HCT116 (cell line): ENCODE results near the gene PRM2. TPM values are rescaled to one million over a fixed set of nuclear protein-coding genes. Genes with fewer than 3 reads are reported as not detected.

Experiments used
- ATAC-seq: fragments of 200-7000 bp; cut with Tn5 transposase; 2 replicates; pipeline ENCODE4 v1.9.1; 2020; ENCODE audit warnings: mild to moderate bottlenecking, moderate library complexity
- BruUV-seq: library from RNA; stranded (reverse); fragments of 400-500 nt; replicated peaks from 2 replicates; lab custom pipeline; 2021; lab: Mats Ljungman, UMichigan
- CTCF ChIA-PET: fragments of 300-600 bp; sonication (Branson Sonifier 250); formaldehyde crosslinking; loops from one replicate; lab custom pipeline; 2021; ENCODE audit warnings: antibody characterized with exemption; lab: Charles Lee
- POLR2A ChIA-PET: fragments of 300-600, 350-600 bp; sonication (Branson Sonifier 250); formaldehyde crosslinking; loops from one replicate; lab custom pipeline; 2021; ENCODE audit warnings: antibody characterized with exemption; lab: Charles Lee
- RAD21 ChIA-PET, 2 experiments: fragments of 300-600 bp; sonication (Branson Sonifier 250); formaldehyde crosslinking; loops; one replicate each; lab custom pipeline; 2023; ENCODE audit warnings: low total read pairs in 2 of 2; ENCODE audit not compliant: uncharacterized antibody in 2 of 2, unreplicated experiment in 2 of 2, low non-redundant PET in 1 of 2; lab: Charles Lee
- DNase-seq: peaks from one replicate; pipeline ENCODE4 v3.0.0-alpha.2; 2010; ENCODE audit warnings: low read depth, low spot score
- H2AFZ ChIP-seq: fragments of 200-600 bp; shearing (Covaris generic), sonication (generic); 2 replicates; pipeline ENCODE4 v1.6.1; 2017; ENCODE audit warnings: low read depth, mixed run types, mixed read lengths, antibody characterized with exemption, low read length; ENCODE audit not compliant: poor library complexity, severe bottlenecking
- H3K27ac ChIP-seq: 2 replicates; pipeline ENCODE4 v1.5.1; 2012; ENCODE audit warnings: low read depth, low read length
- H3K27me3 ChIP-seq: fragments of 200-600 bp; sonication (generic); 2 replicates; pipeline ENCODE4 v1.6.1; 2016; ENCODE audit warnings: mixed run types, low read length, mixed read lengths; ENCODE audit not compliant: insufficient read depth
- H3K36me3 ChIP-seq, 2 experiments: fragments of 200-500 bp in 1 of 2; fragments of 200-600 bp in 1 of 2; sonication (Bioruptor generic) in 1 of 2; sonication (generic) in 1 of 2; 2 replicates each; pipeline versions ENCODE4 v1.5.1 to v1.6.1; 2014 to 2016; ENCODE audit warnings: low read length in 2 of 2, inconsistent platforms in 1 of 2, mixed read lengths in 1 of 2, mixed run types in 1 of 2; ENCODE audit not compliant: insufficient read depth in 2 of 2, control insufficient read depth in 1 of 2
- H3K4me1 ChIP-seq, 2 experiments: fragments of 200-600 bp in 1 of 2; sonication (generic) in 1 of 2; 2 replicates each; pipeline versions ENCODE4 v1.5.1 to v1.6.1; 2012 to 2017; ENCODE audit warnings: low read length in 2 of 2, inconsistent platforms in 1 of 2, mild to moderate bottlenecking in 1 of 2, mixed read lengths in 1 of 2, mixed run types in 1 of 2, moderate library complexity in 1 of 2; ENCODE audit not compliant: insufficient read depth in 2 of 2, control insufficient read depth in 1 of 2
- H3K4me2 ChIP-seq: fragments of 200-600 bp; sonication (generic); 2 replicates; pipeline ENCODE4 v1.6.1; 2017; ENCODE audit warnings: mixed run types, low read length, mixed read lengths
- H3K4me3 ChIP-seq, 2 experiments: fragments of 200-600 bp in 1 of 2; sonication (generic) in 1 of 2; replicated peaks in 1 of 2; 2 replicates each; pipeline ENCODE4 v1.5.1; 2011 to 2016; ENCODE audit warnings: low read length in 2 of 2, control low read depth in 1 of 2, low read depth in 1 of 2, mild to moderate bottlenecking in 1 of 2, mixed read lengths in 1 of 2, mixed run types in 1 of 2
- H3K79me2 ChIP-seq: fragments of 200-600 bp; sonication (generic); 2 replicates; pipeline ENCODE4 v1.6.1; 2017; ENCODE audit warnings: mild to moderate bottlenecking, mixed run types, low read length, moderate library complexity, mixed read lengths; ENCODE audit not compliant: insufficient read depth
- H3K9ac ChIP-seq: fragments of 200-600 bp; sonication (generic); 2 replicates; pipeline ENCODE4 v1.6.1; 2016; ENCODE audit warnings: low read length, mixed read lengths
- H3K9me2 ChIP-seq: fragments of 200-600 bp; sonication (generic), shearing (Covaris generic); 2 replicates; pipeline ENCODE4 v1.6.1; 2017; ENCODE audit warnings: mixed run types, mild to moderate bottlenecking, moderate library complexity; ENCODE audit not compliant: insufficient read depth
- H3K9me3 ChIP-seq, 2 experiments: fragments of 200-500 bp in 1 of 2; fragments of 200-600 bp in 1 of 2; sonication (Bioruptor generic) in 1 of 2; sonication (generic) in 1 of 2; 2 replicates each; pipeline ENCODE4 v1.6.1; 2014 to 2017; ENCODE audit warnings: low read length in 2 of 2, mixed read lengths in 2 of 2, inconsistent platforms in 1 of 2, low read depth in 1 of 2, mild to moderate bottlenecking in 1 of 2, mixed run types in 1 of 2, moderate library complexity in 1 of 2; ENCODE audit not compliant: control insufficient read depth in 1 of 2, insufficient read depth in 1 of 2
- H4K20me1 ChIP-seq: fragments of 200-600 bp; sonication (generic), shearing (Covaris generic); 2 replicates; pipeline ENCODE4 v1.6.1; 2017; ENCODE audit warnings: mixed run types, mild to moderate bottlenecking, moderate library complexity; ENCODE audit not compliant: insufficient read depth
- ATF3 ChIP-seq: IDR thresholded peaks from 2 replicates; pipeline ENCODE4 v1.6.1; 2012
- CBX3 ChIP-seq: IDR thresholded peaks from 2 replicates; pipeline ENCODE4 v1.6.1; 2012; ENCODE audit warnings: low read depth
- CEBPB ChIP-seq: IDR thresholded peaks from 2 replicates; pipeline ENCODE4 v1.6.1; 2012; ENCODE audit warnings: low read depth
- EZH2 ChIP-seq: fragments of 200-600 bp; sonication (generic); IDR thresholded peaks from 2 replicates; pipeline ENCODE4 v1.6.1; 2017; ENCODE audit warnings: antibody characterized with exemption, mixed run types
- EZH2phosphoT487 ChIP-seq: fragments of 200-600 bp; IDR thresholded peaks from 2 replicates; pipeline ENCODE4 v1.6.1; 2018; ENCODE audit warnings: antibody characterized with exemption, borderline replicate concordance
- FOSL1 ChIP-seq: IDR thresholded peaks from 2 replicates; pipeline ENCODE4 v1.6.1; 2012; ENCODE audit warnings: low read depth
- JUND ChIP-seq: IDR thresholded peaks from 2 replicates; pipeline ENCODE4 v1.6.1; 2012
- MAX ChIP-seq: IDR thresholded peaks from 2 replicates; pipeline ENCODE4 v1.6.1; 2012
- POLR2A ChIP-seq: IDR thresholded peaks from 2 replicates; pipeline ENCODE4 v1.7.0; 2011; ENCODE audit warnings: borderline replicate concordance; ENCODE audit not compliant: insufficient read depth, insufficient read length; ENCODE audit errors: extremely low read depth
- POLR2AphosphoS5 ChIP-seq: IDR thresholded peaks from 2 replicates; pipeline ENCODE4 v1.6.1; 2011; ENCODE audit warnings: mild to moderate bottlenecking, low read depth, low read length, moderate library complexity
- RAD21 ChIP-seq: IDR thresholded peaks from 2 replicates; pipeline ENCODE4 v1.6.1; 2012; ENCODE audit warnings: low read depth, mild to moderate bottlenecking
- SIN3A ChIP-seq: IDR thresholded peaks from 2 replicates; pipeline ENCODE4 v1.6.1; 2012; ENCODE audit warnings: low read depth
- SRF ChIP-seq: IDR thresholded peaks from 2 replicates; pipeline ENCODE4 v1.6.1; 2012; ENCODE audit warnings: low read depth
- TCF7L2 ChIP-seq: IDR thresholded peaks from 2 replicates; pipeline ENCODE4 v1.7.0; 2011; ENCODE audit warnings: borderline replicate concordance, inconsistent platforms; ENCODE audit not compliant: insufficient read depth, insufficient read length; ENCODE audit errors: extremely low read depth
- YY1 ChIP-seq: IDR thresholded peaks from 2 replicates; pipeline ENCODE4 v1.6.1; 2011; ENCODE audit warnings: low read length, low read depth, moderate library complexity, mild to moderate bottlenecking; ENCODE audit not compliant: insufficient replicate concordance; ENCODE audit errors: extremely low read depth
- ZBTB33 ChIP-seq: IDR thresholded peaks from 2 replicates; pipeline ENCODE4 v1.6.1; 2011; ENCODE audit warnings: mild to moderate bottlenecking, low read length, moderate library complexity; ENCODE audit not compliant: insufficient replicate concordance; ENCODE audit errors: extremely low read depth
- ZNF274 ChIP-seq: fragments of 200-500 bp; sonication (Bioruptor generic); IDR thresholded peaks from 2 replicates; pipeline ENCODE4 v1.6.1; 2014; ENCODE audit warnings: mild to moderate bottlenecking, low read depth, low read length, inconsistent platforms
- intact Hi-C: fragments of 100-400 bp; cut with micrococcal nuclease; formaldehyde crosslinking; loops from 2 replicates; pipeline ENCODE4 v1.10.0; 2022
- total RNA-seq: library from RNA; stranded (reverse); gene quantifications from one replicate; pipeline ENCODE4 v1.2.1, GENCODE V29; 2021; ENCODE audit not compliant: unreplicated experiment

Gene PRM2
- total RNA-seq, 1 experiment from 2014 or later = not detected

- ChIA-PET CTCF (no interaction called here), POLR2A (interaction anchor here (1.4 kb wide), 1 partner anchor 18 kb away, joined by 5 read pairs; the partner anchor contains the start of gene SOCS1), RAD21 (no interaction called here)
- Histone ChIP-seq H3K9ac (no peak overlapping the region), H4K20me1 (no peaks in the 10 kb centered on the region), H3K9me2 (no peaks in the 10 kb centered on the region), H3K27me3 (no peaks in the 10 kb centered on the region), H3K36me3 (no peaks in the 10 kb centered on the region), H3K9me3 (no peaks in the 10 kb centered on the region), H3K4me3 (no peak overlapping the region), H3K27ac (no peak overlapping the region), H3K79me2 (no peaks in the 10 kb centered on the region), H3K4me2 (no peak overlapping the region), H2AFZ (no peak overlapping the region), H3K4me1 (no peaks in the 10 kb centered on the region)
- BruUV-seq = no TSS peak
- TF ChIP-seq ATF3 = no peak
- no peak for TF ChIP-seq EZH2phosphoT487
- intact Hi-C loops = no loop called here
- ATAC-seq (no peak), DNase-seq (no peak)
Observed at GRCh38 chr16:11273721-11274324, 2.5 kb downstream of the PRM2 start.

- Histone ChIP-seq H3K27me3 (no peaks in the 10 kb centered on the region), H3K4me2 (no peak within 1 kb of the TSS), H2AFZ (no peak within 1 kb of the TSS), H3K9me2 (no peaks in the 10 kb centered on the region), H3K27ac (no peak within 1 kb of the TSS), H3K9me3 (no peaks in the 10 kb centered on the region), H3K9ac (no peak within 1 kb of the TSS), H3K4me1 (no peaks in the 10 kb centered on the region), H3K79me2 (no peaks in the 10 kb centered on the region), H3K4me3 (no peak within 1 kb of the TSS), H4K20me1 (no peaks in the 10 kb centered on the region), H3K36me3 (no peaks in the 10 kb centered on the region)
- ATAC-seq (no peak), DNase-seq (no peak)
- TF ChIP-seq CBX3 = no peak
- TF ChIP-seq ZNF274 = no peak
- no peak for TF ChIP-seq POLR2AphosphoS5
- no peak for TF ChIP-seq MAX
- no peak for TF ChIP-seq EZH2
- no peak for TF ChIP-seq RAD21
- no peak for TF ChIP-seq ZBTB33
- no peak for TF ChIP-seq POLR2A
- no peak for TF ChIP-seq TCF7L2
- no peak for TF ChIP-seq SIN3A
- no peak for TF ChIP-seq ATF3
- TF ChIP-seq EZH2phosphoT487 = no peak
- no peak for TF ChIP-seq CEBPB
- no peak for TF ChIP-seq SRF
- TF ChIP-seq YY1 = no peak
- TF ChIP-seq FOSL1 = no peak
- TF ChIP-seq JUND = no peak
- no TSS peak for BruUV-seq
- ChIA-PET POLR2A (interaction anchor here (1.4 kb wide), 1 partner anchor 17 kb away, joined by 5 read pairs; the partner anchor contains the start of gene SOCS1), RAD21 (no interaction called here), CTCF (no interaction called here)
- intact Hi-C loops = no loop called here
Observed at GRCh38 chr16:11272921-11273720, 3.2 kb downstream of the PRM2 start, which contains the start of gene PRM3. Gene PRM3, minus strand, starts transcription at chr16:11273629. Its CDS starts 34 bp downstream, at chr16:11273595.
